IMR-90 (cell line): Measurements from ENCODE around the gene SBF2. TPM values are rescaled to one million over a fixed set of nuclear protein-coding genes. Genes with fewer than 3 reads are reported as not detected.
A peak's percentile ranks its signal among the peaks of the same experiment; 100 is the strongest.
"Not testable (repeated sequence)": the region's sequence is repeated elsewhere in the genome, so short reads cannot be mapped to it uniquely, and the experiment has no call there.

Experiments
- ATAC-seq: fragments of 200-7000 bp; cut with Tn5 transposase; 2 replicates; pipeline ENCODE4 v1.9.1; 2020; ENCODE audit warnings: low read depth, mild to moderate bottlenecking, moderate library complexity
- BruUV-seq: library from RNA; stranded (reverse); fragments of 400-500 nt; replicated peaks from 2 replicates; lab custom pipeline; 2021; lab: Mats Ljungman, UMichigan
- CTCF ChIA-PET: fragments of 300-600 bp; formaldehyde crosslinking; extraction: SDS; loops from one replicate; lab custom pipeline; 2021; ENCODE audit warnings: antibody characterized with exemption; lab: Yijun Ruan, JAX
- POLR2A ChIA-PET: fragments of 300-600 bp; sonication (Branson Sonifier 250); formaldehyde crosslinking; loops from one replicate; lab custom pipeline; 2022; ENCODE audit warnings: antibody characterized with exemption; ENCODE audit not compliant: unreplicated experiment; lab: Charles Lee
- DNase-seq: peaks from one replicate; pipeline ENCODE4 v3.0.0; 2013
- H2AFZ ChIP-seq: replicated peaks from 2 replicates; pipeline ENCODE3; 2013; ENCODE audit warnings: low read length, mild to moderate bottlenecking; ENCODE audit not compliant: poor library complexity
- H2AK5ac ChIP-seq: 2 replicates; pipeline ENCODE4 v1.6.1; 2013; ENCODE audit warnings: low read depth, low read length, inconsistent platforms
- H2AK9ac ChIP-seq: replicated peaks from 2 replicates; pipeline ENCODE3; 2013; ENCODE audit warnings: mild to moderate bottlenecking, low read depth, low read length, moderate library complexity; ENCODE audit not compliant: poor library complexity
- H2BK120ac ChIP-seq: 2 replicates; pipeline ENCODE4 v1.6.1; 2013; ENCODE audit warnings: low read depth, low read length, inconsistent platforms
- H2BK15ac ChIP-seq: 3 replicates; pipeline ENCODE4 v1.6.1; 2013; ENCODE audit warnings: low read depth, low read length, inconsistent platforms
- H2BK20ac ChIP-seq: 2 replicates; pipeline ENCODE4 v1.6.1; 2013; ENCODE audit warnings: low read depth, mild to moderate bottlenecking, inconsistent platforms, low read length, moderate library complexity
- H2BK5ac ChIP-seq: 2 replicates; pipeline ENCODE4 v1.6.1; 2013; ENCODE audit warnings: mild to moderate bottlenecking, low read depth, low read length, inconsistent platforms; ENCODE audit not compliant: poor library complexity, severe bottlenecking
- H3K14ac ChIP-seq: replicated peaks from 2 replicates; pipeline ENCODE4 v1.6.1; 2013; ENCODE audit warnings: low read depth, low read length, inconsistent platforms
- H3K18ac ChIP-seq: 2 replicates; pipeline ENCODE4 v1.6.1; 2013; ENCODE audit warnings: low read depth, low read length, control low read depth
- H3K23ac ChIP-seq: 2 replicates; pipeline ENCODE4 v1.6.1; 2013; ENCODE audit warnings: low read depth, low read length, inconsistent platforms
- H3K27ac ChIP-seq: 2 replicates; pipeline ENCODE4 v1.5.1; 2013; ENCODE audit warnings: mild to moderate bottlenecking, control low read depth, low read length; ENCODE audit not compliant: insufficient read depth
- H3K27me3 ChIP-seq: 2 replicates; pipeline ENCODE4 v1.6.1; 2013; ENCODE audit warnings: low read length; ENCODE audit not compliant: control insufficient read depth, insufficient read depth
- H3K36me3 ChIP-seq: 2 replicates; pipeline ENCODE4 v1.6.1; 2013; ENCODE audit warnings: low read length, mixed read lengths; ENCODE audit not compliant: control insufficient read depth, insufficient read depth
- H3K4ac ChIP-seq: 2 replicates; pipeline ENCODE4 v1.6.1; 2013; ENCODE audit warnings: low read depth, low read length, inconsistent platforms
- H3K4me1 ChIP-seq: 2 replicates; pipeline ENCODE4 v1.6.1; 2013; ENCODE audit warnings: low read length, mixed read lengths; ENCODE audit not compliant: control insufficient read depth, insufficient read depth
- H3K4me2 ChIP-seq: 2 replicates; pipeline ENCODE4 v1.6.1; 2013; ENCODE audit warnings: low read depth, mild to moderate bottlenecking, control low read depth, low read length, moderate library complexity
- H3K4me3 ChIP-seq: 2 replicates; pipeline ENCODE4 v1.5.1; 2013; ENCODE audit warnings: low read depth, mild to moderate bottlenecking, control low read depth, low read length, moderate library complexity; ENCODE audit not compliant: insufficient read depth
- H3K56ac ChIP-seq: 2 replicates; pipeline ENCODE4 v1.6.1; 2013; ENCODE audit warnings: low read length, inconsistent platforms; ENCODE audit not compliant: insufficient read depth; ENCODE audit errors: extremely low read depth
- H3K79me1 ChIP-seq, 2 experiments: 2 replicates each; pipeline ENCODE4 v1.6.1; 2013; ENCODE audit warnings: low read length in 2 of 2, inconsistent platforms in 1 of 2, low read depth in 1 of 2
- H3K9ac ChIP-seq: 2 replicates; pipeline ENCODE4 v1.6.1; 2013; ENCODE audit warnings: low read depth, low read length, control low read depth
- H3K9me1 ChIP-seq: 2 replicates; pipeline ENCODE4 v1.6.1; 2013; ENCODE audit warnings: low read length, inconsistent platforms; ENCODE audit not compliant: insufficient read depth
- H3K9me3 ChIP-seq: 2 replicates; pipeline ENCODE4 v1.6.1; 2013; ENCODE audit warnings: low read length; ENCODE audit not compliant: control insufficient read depth, insufficient read depth
- H4K20me1 ChIP-seq: 2 replicates; pipeline ENCODE4 v1.6.1; 2013; ENCODE audit warnings: low read length, inconsistent platforms; ENCODE audit not compliant: insufficient read depth
- H4K5ac ChIP-seq: 2 replicates; pipeline ENCODE4 v1.6.1; 2013; ENCODE audit warnings: mild to moderate bottlenecking, low read depth, low read length, control low read depth
- H4K8ac ChIP-seq, 2 experiments: 2 replicates each; pipeline ENCODE4 v1.6.1; 2013; ENCODE audit warnings: low read depth in 2 of 2, low read length in 2 of 2, control low read depth in 1 of 2, inconsistent platforms in 1 of 2
- H4K91ac ChIP-seq: 2 replicates; pipeline ENCODE4 v1.6.1; 2013; ENCODE audit warnings: low read depth, low read length, inconsistent platforms; ENCODE audit not compliant: insufficient read depth
- FOS ChIP-seq: fragments of 150-350 bp; IDR thresholded peaks from 2 replicates; pipeline ENCODE4 v1.6.1; 2016; ENCODE audit warnings: low read depth, low read length
- NFE2L2 ChIP-seq: fragments of 150-350 bp; IDR thresholded peaks from 2 replicates; pipeline ENCODE4 v1.6.1; 2016; ENCODE audit warnings: low read depth, mild to moderate bottlenecking, low read length
- WGBS, 2 experiments: methylation state at CpG; one replicate each; pipeline versions ENCODE4 v1.1.5 to v1.1.7; 2013; ENCODE audit warnings: missing lambda C conversion rate in 2 of 2; ENCODE audit not compliant: insufficient read length in 1 of 2; ENCODE audit errors: extremely low coverage in 2 of 2; 5-methylcytosine and 5-hydroxymethylcytosine counted together
- dilution Hi-C: fragments of 300-500 bp; cut with HindIII; formaldehyde crosslinking; loops from one replicate; pipeline ENCODE4 v1.14.3; 2018; ENCODE audit warnings: low sequenced_read_pairs; ENCODE audit not compliant: unreplicated experiment
- in situ Hi-C: fragments of 300-500 bp; cut with MboI; formaldehyde crosslinking; loops from 3 replicates; pipeline ENCODE4 v1.14.3; 2019; ENCODE audit warnings: low sequenced_read_pairs, inconsistent platforms, mixed read lengths
- intact Hi-C: fragments of 100-400 bp; cut with micrococcal nuclease; formaldehyde crosslinking; loops from 2 replicates; pipeline ENCODE4 v1.10.0; 2022
- polyA plus RNA-seq, 3 experiments: library from polyadenylated mRNA; depleted of rRNA; stranded (reverse); fragments of >200 nt; gene quantifications; 2 replicates each; pipeline ENCODE4 v1.2.3, GENCODE V29; 2012; ENCODE audit warnings: low replicate concordance in 1 of 3
- total RNA-seq: library from RNA; depleted of rRNA; stranded (reverse); fragments of >200 nt; gene quantifications from 2 replicates; pipeline ENCODE4 v1.2.3, GENCODE V29; 2012
- TF ChIP-seq, protein P1 (sequence below): fragments of 150-350 bp; IDR thresholded peaks from 2 replicates; pipeline ENCODE4 v1.6.1; 2016; ENCODE audit warnings: low read depth, mild to moderate bottlenecking, low read length, moderate library complexity, borderline replicate concordance

SBF2 gene
- total and polyA plus RNA-seq, 2 of the 4 experiments (the other 2 are of a cell fraction) = 23.8 to 51.8 TPM

DNA sequence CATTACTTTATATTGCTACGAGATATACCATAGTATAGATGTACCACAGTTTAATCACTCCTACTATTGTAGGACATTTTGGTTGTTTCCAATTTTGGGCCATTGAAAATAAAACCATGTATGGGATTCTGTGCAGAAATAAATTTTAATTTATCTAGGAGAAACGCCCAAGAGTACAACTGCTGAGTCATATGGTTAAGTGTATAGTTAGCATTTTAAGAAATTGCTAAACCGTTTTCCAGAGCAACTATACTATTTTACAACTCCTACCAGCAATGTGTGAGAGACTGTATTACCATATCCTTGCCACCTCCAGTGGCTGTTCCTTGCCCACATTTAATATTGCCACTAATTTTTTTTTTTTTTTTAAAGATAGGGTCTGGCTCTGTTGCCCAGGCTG is 163.1 kb downstream of the SBF2 start:
- DNase-seq (no peak), ATAC-seq (no peak)
- ChIA-PET POLR2A (no interaction called here), CTCF (no interaction called here)
- Histone ChIP-seq H4K5ac (no peak overlapping the region), H2AK5ac (no peak overlapping the region), H2AK9ac (no peak overlapping the region), H3K4ac (no peak overlapping the region), H3K79me1 (peaks cover 4 to 6% of the 10 kb centered on the region in 2 experiments; a peak in 3 of 4 replicates), H3K18ac (no peak overlapping the region), H2BK20ac (no peak overlapping the region), H4K8ac (no peak overlapping the region), H2BK120ac (no peak overlapping the region), H3K23ac (no peak overlapping the region), H2AFZ (no peak overlapping the region), H3K56ac (no peak overlapping the region), H2BK5ac (no peak overlapping the region), H3K14ac (no peak overlapping the region), H3K9me1 (no peaks in the 10 kb centered on the region), H3K9me3 (no peaks in the 10 kb centered on the region), H3K36me3 (0 out of 2 replicates have a peak, but pooled peaks cover 1% of the 10 kb centered on the region), H3K27me3 (no peaks in the 10 kb centered on the region), H3K9ac (no peak overlapping the region), H3K27ac (no peak overlapping the region), H4K91ac (no peak overlapping the region), H3K4me1 (no peaks in the 10 kb centered on the region), H4K20me1 (no peaks in the 10 kb centered on the region), H3K4me3 (no peak overlapping the region), H3K4me2 (no peak overlapping the region), H2BK15ac (no peak overlapping the region)
- intact Hi-C loops = no loop called here
- WGBS, 2 experiments = no CpG with 5 or more reads among the region's 3 CpGs
- in situ Hi-C loops = no loop called here
- BruUV-seq = no TSS peak
- dilution Hi-C loops = no loop called here
- TF ChIP-seq, protein P1, sequence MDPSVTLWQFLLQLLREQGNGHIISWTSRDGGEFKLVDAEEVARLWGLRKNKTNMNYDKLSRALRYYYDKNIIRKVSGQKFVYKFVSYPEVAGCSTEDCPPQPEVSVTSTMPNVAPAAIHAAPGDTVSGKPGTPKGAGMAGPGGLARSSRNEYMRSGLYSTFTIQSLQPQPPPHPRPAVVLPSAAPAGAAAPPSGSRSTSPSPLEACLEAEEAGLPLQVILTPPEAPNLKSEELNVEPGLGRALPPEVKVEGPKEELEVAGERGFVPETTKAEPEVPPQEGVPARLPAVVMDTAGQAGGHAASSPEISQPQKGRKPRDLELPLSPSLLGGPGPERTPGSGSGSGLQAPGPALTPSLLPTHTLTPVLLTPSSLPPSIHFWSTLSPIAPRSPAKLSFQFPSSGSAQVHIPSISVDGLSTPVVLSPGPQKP = no peak
- peak; percentile 43; the same call in 1 of the 2 replicates for TF ChIP-seq NFE2L2
- no peak for TF ChIP-seq FOS

DNA sequence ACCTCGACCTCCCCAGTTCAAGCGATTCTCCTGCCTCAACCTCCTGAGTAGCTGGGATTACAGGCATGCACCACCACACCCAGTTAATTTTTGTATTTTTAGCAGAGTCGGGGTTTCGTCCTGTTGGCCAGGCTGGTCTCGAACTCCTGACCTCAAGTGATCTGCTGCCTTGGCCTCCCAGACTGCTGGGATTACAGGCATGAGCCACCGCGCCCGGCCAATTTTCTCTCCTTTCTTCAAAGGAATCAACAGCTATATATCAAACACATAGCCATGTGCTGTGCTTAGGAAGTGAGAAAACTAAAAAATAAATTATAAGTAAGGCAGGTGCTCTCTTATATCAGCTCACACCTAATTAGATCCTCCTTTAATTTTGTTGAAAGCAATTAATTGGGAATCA is 164.8 kb downstream of the SBF2 start:
- dilution Hi-C loops = not testable (repeated sequence)

More for the DNA sequence above, 164.8 kb downstream of the SBF2 start:
- H3K9ac ChIP-seq, H4K5ac ChIP-seq, H3K36me3 ChIP-seq, H3K79me1 ChIP-seq, H3K4me1 ChIP-seq, H2BK5ac ChIP-seq, H2BK20ac ChIP-seq, in situ Hi-C loops, H2AK9ac ChIP-seq, H3K9me3 ChIP-seq, H3K27me3 ChIP-seq, H4K91ac ChIP-seq, H3K23ac ChIP-seq, H3K4ac ChIP-seq, CTCF ChIA-PET, BruUV-seq, H3K4me3 ChIP-seq, H3K4me2 ChIP-seq, H3K14ac ChIP-seq, ATAC-seq, H4K20me1 ChIP-seq, H4K8ac ChIP-seq, H3K18ac ChIP-seq, H3K27ac ChIP-seq, H2BK120ac ChIP-seq, H3K56ac ChIP-seq, DNase-seq, H2AK5ac ChIP-seq, H3K9me1 ChIP-seq, POLR2A ChIA-PET, H2AFZ ChIP-seq, H2BK15ac ChIP-seq: not testable (repeated sequence)
- intact Hi-C loops = loop anchor here (10.0 kb wide), 1 partner anchor 374 kb away; no protein-coding TSS in a partner anchor
- WGBS, 2 experiments = no CpG with 5 or more reads among the region's 8 CpGs
